22Rv1 (cell line): ENCODE results near the gene SYNE2.

ENCODE experiments used
- H3K27ac ChIP-seq: fragments of 450-650 bp; 2 replicates; pipeline ENCODE4 v1.5.1; 2017
- ZFX ChIP-seq: fragments of 450-650 bp; IDR thresholded peaks from 2 replicates; pipeline ENCODE4 v1.6.1; 2017; ENCODE audit warnings: antibody characterized with exemption, borderline replicate concordance
- TF ChIP-seq, protein P1 (sequence below): fragments of 450-650 bp; IDR thresholded peaks from 2 replicates; pipeline ENCODE4 v1.5.1; 2017; ENCODE audit warnings: mild to moderate bottlenecking

Gene SYNE2

DNA sequence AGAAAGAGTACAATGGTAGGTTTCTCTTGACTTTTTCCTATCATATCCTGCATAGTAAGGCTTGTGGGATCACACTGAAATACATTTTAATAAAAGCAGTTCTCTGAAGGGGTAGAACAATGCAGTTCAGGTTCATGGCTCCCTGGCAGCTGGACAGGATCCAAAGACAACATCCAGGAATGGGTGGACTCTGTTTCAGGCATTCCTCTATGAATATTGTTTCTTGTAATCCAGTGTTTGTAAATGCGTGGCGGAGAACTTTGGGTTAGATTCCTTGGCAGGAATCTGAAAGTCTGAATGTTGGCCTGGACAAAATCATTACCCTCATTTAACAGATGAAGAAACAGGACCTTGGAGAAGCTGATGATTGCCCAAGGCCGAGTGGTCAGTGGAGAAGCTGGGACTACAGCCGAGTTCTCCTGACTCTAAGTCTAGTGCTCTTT lies 43.5 kb downstream of the SYNE2 start:
- TF ChIP-seq, protein P1, sequence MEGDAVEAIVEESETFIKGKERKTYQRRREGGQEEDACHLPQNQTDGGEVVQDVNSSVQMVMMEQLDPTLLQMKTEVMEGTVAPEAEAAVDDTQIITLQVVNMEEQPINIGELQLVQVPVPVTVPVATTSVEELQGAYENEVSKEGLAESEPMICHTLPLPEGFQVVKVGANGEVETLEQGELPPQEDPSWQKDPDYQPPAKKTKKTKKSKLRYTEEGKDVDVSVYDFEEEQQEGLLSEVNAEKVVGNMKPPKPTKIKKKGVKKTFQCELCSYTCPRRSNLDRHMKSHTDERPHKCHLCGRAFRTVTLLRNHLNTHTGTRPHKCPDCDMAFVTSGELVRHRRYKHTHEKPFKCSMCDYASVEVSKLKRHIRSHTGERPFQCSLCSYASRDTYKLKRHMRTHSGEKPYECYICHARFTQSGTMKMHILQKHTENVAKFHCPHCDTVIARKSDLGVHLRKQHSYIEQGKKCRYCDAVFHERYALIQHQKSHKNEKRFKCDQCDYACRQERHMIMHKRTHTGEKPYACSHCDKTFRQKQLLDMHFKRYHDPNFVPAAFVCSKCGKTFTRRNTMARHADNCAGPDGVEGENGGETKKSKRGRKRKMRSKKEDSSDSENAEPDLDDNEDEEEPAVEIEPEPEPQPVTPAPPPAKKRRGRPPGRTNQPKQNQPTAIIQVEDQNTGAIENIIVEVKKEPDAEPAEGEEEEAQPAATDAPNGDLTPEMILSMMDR = no peak
- TF ChIP-seq ZFX = no peak
- peak overlapping the region; percentile 53 for H3K27ac ChIP-seq

GRCh38 chr14:63897721-63898163 lies 44.9 kb downstream of the SYNE2 start:
- TF ChIP-seq ZFX = no peak
- TF ChIP-seq, protein P1 = no peak
- H3K27ac ChIP-seq = no peak overlapping the region

- TF ChIP-seq ZFX = no peak
- TF ChIP-seq, protein P1 = no peak
- H3K27ac ChIP-seq = no peak overlapping the region
Observed at GRCh38 chr14:63899953-63900352, 47.1 kb downstream of the SYNE2 start.

DNA sequence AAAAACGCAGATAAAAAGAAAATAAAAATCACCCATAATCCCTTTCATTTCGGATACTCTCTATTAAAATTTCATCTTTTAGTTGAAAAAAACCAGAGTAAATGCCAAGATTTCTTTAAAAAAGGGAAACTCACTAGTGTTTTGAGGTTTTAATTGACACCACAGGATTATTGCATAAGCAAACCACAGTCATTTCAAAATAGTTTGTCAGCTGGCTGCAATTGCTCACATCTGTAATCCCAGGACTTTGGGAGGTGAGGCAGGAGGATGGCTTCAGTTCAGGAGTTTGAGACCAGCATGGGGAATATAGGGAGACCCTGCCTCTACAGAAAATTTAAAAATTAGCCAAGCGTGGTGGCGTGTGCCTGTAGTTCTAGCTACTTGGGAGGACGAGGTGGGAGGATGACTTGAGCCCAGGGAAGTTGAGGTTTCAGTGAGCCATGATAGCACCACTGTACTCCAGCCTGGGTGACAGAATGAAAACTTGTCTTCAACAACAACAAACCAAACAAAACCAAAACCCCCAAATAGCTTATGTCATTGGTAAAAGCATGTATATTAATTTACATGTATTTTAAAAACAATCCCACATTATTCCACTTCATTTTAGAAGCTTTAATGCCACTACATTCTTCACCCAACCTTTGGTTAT lies 48.8 kb downstream of the SYNE2 start:
- H3K27ac ChIP-seq = no peak overlapping the region
- no peak for TF ChIP-seq ZFX
- TF ChIP-seq, protein P1 = no peak

DNA sequence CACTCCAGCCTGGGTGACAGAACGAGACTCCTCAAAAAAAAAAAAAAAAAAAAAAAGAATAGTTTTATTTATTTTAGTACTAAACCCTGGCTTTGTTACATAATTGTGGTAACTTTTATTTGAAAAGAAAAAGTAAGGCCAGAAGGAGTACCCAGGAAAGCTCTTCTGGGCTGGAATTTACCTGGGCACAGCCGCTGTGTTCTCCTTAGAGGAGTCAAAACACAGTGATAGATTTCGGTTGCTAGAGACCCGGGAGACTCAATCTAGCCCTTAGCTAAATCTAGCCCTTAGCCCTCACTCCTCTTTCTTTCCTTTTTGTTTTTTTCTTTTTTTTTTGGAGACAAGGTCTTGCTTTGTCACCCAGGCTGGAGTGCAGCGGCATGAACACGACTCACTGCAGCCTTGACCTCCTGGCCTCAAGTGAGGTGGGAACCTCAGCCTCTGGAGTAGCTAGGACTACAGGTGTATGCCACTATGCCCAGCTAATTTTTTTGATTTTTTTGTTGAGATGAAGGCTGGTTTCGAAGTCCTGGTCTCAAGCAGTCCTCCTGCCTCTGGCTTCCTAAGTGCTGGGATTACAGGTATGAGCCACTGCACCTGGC lies 49.7 kb downstream of the SYNE2 start:
- no peak for TF ChIP-seq ZFX
- TF ChIP-seq, protein P1 = no peak
- no peak overlapping the region for H3K27ac ChIP-seq

GRCh38 chr14:63904724-63905123 lies 51.9 kb downstream of the SYNE2 start:
- TF ChIP-seq, protein P1 = no peak
- no peak for TF ChIP-seq ZFX
- H3K27ac ChIP-seq = no peak overlapping the region

DNA sequence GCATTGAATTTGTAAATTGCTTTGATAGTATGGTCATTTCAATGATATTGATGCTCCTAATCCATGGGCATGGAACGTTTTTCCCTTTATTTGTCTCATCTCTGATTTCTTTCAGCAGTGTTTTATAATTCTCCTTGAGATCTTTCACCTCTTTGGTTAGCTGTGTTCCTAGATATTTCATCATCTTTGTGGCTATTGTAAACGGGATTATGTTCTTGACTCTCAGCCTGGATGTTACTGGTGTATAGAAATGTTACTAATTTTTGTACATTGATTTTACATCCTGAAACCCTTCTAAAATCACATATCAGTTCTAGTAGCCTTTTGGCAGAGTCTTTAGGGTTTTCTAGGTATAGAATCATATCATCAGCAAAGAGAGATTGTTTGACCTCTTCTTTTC lies 52.6 kb downstream of the SYNE2 start:
- no peak overlapping the region for H3K27ac ChIP-seq

More for the DNA sequence above, 52.6 kb downstream of the SYNE2 start:
- TF ChIP-seq, protein P1 = no peak
- TF ChIP-seq ZFX = no peak
